ENCODE measurements around the gene ZNF804A.

The ZNF804A gene

DNA sequence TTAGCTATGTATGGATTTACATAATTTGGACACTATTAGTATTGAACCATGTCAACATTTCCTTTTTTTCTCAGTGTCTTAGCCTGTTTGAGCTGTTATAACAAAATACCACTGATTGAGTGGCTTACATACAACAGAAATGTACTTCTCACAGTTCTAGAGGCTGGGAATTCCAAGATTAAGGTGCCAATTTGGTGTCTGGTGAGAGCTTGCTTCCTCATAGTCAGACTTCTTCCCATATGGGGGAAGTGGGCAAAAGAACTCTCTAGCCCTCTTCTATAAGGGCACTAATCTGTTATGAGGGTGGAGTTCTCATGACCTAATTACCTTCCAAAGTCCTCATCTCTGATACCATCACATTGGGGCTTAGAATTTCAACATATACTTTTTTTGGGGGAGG is 12.6 kb downstream of the ZNF804A start:
- no peak for DNase-seq (ENCODE audit: low spot score)

- DNase-seq (ENCODE audit: low spot score): peak; percentile 18
Measured at GRCh38 chr2:184611361-184612085, 13.2 kb downstream of the ZNF804A start.

GRCh38 chr2:184620367-184620766 is 22.0 kb downstream of the ZNF804A start:
- no peak for DNase-seq (ENCODE audit: low spot score)

DNA sequence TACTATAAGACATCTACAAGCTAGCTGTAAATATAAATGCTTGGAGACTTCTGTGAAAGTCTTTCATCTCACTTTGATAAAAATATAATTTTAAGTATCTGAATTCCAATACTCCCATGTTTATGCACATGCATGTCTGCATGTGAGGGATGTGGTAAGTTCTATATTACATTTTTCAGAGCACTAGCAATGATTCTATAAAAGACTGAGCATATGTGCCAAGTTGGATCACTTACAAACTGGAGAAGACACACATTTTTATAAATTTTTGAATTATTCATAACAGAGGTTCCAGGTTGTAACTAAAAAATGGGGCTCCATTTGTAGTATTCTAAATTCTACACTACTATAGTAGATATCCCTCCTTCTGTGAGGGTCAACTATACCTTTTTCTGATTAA is 26.0 kb downstream of the ZNF804A start:
- DNase-seq (ENCODE audit: low spot score): no peak

DNA sequence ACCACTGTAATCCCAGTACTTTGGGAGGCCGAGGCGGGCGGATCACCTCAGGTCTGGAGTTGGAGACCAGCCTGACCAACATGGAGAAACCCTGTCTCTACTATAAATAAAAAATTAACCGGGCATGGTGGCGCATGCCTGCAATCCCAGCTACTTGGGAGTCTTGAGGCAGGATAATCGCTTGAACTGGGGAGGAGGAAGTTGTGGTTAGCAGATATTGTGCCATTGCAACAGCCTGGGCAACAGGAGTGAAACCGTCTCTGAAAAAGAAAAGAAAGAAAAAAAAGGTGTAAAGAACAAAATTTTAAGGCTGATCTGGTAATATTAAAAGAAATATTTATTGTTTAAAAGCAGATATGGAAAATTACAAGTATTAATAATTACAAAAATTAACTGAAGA is 29.7 kb downstream of the ZNF804A start:
- DNase-seq (ENCODE audit: low spot score): no peak

GRCh38 chr2:184633726-184634125 is 35.4 kb downstream of the ZNF804A start:
- no peak for DNase-seq (ENCODE audit: low spot score)

DNA sequence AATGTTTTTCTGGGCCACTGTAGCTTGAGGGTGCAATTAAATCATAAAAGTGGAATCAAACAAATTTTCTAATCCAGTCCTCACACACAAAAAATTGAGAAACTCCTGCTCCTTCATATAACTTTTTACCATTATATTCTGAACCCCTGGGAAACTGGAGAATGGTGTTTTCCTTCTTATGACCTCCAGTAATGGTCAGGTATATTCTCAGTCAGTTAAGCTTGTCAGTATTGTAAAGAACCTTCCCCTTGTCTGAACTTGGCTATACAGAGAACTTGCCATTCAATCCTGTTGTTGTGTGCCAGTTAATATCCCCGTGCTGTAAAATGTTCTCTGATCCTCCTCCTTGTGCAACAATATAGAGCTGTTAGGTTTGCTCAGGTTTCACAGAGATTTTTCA is 39.5 kb downstream of the ZNF804A start:
- no peak for DNase-seq (ENCODE audit: low spot score)

DNA sequence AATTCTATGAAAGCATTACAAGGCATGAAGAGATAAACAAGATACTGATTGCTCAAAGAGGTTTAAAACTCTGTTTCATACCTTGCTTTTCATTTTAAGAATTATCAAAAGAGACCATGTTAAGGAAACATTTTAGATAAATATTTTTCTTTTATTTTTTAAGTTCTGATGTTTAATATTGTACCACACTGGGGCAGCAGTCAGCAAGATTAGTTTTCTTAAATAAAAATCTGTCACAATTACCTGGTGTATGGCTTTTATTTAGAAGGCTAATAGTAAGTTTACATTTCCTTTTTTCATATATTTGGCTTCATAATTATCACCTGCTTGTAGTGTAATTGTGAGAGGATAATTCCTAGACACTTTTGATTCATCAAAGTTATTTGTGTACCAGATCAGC is 46.4 kb downstream of the ZNF804A start:
- no peak for DNase-seq (ENCODE audit: low spot score)

- DNase-seq (ENCODE audit: low spot score): no peak
Measured at GRCh38 chr2:184646177-184646576, 47.8 kb downstream of the ZNF804A start.

- no peak for DNase-seq (ENCODE audit: low spot score)
Measured at GRCh38 chr2:184646593-184646992, 48.3 kb downstream of the ZNF804A start.

DNA sequence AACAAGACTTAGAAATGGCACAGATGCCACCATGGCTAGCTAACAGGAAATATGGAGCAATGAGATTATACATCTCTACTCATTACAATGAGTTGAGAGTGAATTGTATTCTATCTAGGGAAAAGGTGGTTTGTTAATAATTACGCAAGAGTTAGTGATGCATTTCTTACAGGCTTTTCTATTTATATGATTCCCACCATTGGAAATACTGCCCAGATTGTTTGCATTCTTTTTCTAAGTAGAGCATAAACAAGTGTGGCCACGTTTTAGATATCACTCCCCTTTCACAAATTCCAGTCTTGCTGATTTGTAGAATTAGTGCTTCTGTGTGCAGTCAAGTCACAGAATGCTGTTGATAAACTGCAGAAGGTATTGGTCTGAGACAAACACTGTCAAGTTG is 56.6 kb downstream of the ZNF804A start:
- no peak for DNase-seq (ENCODE audit: low spot score)

GRCh38 chr2:184677171-184677570 is 78.8 kb downstream of the ZNF804A start:
- no peak for DNase-seq (ENCODE audit: low spot score)

DNA sequence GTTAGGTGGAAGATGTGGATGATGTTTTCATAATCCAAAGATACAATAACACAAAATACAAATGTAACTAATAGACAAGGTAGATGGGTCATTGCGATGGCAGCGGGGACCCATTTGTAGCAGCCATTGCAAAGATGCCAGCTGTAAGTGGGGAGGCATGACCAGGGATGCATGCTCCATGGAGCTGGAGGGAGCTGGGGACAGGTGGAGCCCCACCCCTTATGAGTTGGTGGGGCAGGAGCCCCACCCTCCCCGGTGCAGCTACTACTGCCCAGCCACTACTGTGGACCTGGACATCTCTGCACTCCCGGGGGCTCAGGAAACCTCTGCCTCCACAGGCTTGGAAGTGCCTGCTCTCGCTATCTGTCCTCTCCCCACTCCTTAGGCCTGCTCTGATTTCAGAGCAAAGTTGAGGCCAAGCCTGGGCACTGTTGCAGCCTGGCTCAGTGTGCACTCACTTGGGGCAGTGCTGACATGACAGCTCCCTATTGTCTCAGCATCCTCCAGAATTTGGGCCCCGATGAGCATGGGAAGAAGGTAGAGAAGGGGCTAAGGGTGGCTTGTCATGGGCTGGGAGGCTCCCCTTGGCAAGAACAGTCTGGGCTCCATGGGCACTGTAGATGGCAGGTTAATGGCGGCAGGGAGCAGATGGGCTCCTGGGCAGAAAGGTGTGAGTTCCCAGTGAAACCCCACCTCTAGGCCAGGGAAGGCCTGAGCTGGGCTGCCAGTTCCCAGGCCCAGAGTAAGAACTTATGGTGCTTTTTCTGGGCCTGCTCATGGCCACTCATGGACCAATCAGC is 81.1 kb downstream of the ZNF804A start:
- DNase-seq (ENCODE audit: low spot score): no peak

- no peak for DNase-seq (ENCODE audit: low spot score)
Measured at GRCh38 chr2:184680825-184681224, 82.5 kb downstream of the ZNF804A start.

GRCh38 chr2:184681642-184682321 is 83.5 kb downstream of the ZNF804A start:
- no peak for DNase-seq (ENCODE audit: low spot score)

- DNase-seq (ENCODE audit: low spot score): no peak
Measured at GRCh38 chr2:184683911-184684310, 85.6 kb downstream of the ZNF804A start.

DNA sequence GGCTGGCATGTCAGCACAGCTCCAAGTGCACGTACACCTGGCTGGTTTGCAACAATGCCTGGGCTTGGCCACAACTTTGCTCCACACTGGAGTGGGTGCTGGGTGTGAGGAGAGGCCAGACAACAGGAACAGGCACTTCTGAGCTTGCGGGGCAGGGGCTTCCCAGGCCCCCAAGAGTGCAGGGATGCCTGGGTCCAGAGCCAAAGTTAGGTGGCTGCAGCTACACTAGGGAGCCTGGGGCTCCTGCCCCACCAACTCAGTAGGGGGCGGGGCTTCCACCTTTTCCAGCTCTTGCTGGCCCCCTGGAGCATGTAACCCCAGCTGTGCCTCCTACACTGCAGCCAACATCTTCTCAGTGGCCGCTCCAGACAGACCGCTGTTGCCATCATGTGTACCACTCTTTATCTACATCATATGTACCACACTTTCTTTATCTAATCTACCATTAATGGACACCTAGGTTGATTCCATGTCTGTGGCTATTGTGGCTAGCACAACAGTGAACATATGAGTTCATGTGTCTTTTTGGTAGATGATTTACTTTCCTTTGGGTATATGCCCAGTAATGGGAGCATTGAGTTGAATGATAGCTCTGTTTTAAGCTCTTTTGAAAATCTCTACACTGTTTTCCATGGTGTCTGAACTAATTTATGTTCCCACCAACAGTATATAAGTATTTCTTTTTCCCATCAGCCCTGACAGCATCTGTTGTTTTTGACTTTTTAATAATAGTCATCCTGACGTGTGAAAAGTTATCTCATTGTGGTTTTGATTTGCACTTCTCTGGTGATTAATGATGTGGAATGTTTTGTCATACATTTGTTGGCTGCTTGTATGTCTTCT is 87.9 kb downstream of the ZNF804A start:
- no peak for DNase-seq (ENCODE audit: low spot score)

DNA sequence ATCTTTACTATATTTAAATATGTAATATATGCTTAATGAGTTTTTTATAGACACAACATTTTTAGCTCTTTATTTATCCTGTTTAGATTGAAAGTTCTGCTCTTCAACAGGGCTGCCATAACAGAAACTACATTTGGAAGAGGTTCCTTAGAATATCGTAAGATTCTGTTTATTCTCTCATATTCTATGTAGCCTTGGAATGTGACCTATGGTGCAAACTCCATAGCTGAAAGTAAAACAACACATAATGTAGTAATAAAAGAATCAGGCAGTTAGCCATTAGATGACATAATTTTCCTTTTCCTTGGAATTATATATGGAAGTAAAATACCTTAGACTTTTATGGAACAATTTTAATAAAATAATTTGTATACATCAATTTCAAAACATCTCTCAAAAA is 91.3 kb downstream of the ZNF804A start:
- DNase-seq (ENCODE audit: low spot score): no peak

DNA sequence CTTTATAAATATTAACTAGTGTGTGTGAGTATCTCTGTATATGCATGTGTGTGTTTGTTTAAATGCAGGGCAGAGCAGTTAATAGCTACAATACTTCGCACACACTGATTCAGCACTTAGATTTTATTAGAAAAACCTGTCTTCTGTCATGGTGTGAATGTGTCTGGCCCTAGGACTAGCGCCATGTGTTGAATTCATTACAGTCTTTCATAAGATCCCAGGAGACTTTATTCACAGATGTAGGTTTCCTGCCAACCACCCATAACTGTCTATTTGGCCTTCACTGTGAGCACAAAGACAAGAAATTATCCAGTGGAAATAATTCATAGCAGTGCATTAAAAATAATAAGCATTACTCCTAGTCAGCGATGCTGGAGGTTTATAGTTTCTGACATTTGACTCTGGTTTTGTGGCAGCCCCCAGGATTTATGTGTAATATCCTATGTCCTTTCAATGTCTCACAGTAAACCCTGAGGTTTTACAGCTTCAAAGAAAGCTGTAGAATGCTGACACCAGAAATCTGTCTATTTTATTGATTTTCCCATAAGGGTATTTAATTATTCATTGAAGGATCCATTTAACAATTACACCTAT is 93.9 kb downstream of the ZNF804A start:
- DNase-seq (ENCODE audit: low spot score): no peak

GRCh38 chr2:184696644-184697043 is 98.3 kb downstream of the ZNF804A start:
- no peak for DNase-seq (ENCODE audit: low spot score)

DNA sequence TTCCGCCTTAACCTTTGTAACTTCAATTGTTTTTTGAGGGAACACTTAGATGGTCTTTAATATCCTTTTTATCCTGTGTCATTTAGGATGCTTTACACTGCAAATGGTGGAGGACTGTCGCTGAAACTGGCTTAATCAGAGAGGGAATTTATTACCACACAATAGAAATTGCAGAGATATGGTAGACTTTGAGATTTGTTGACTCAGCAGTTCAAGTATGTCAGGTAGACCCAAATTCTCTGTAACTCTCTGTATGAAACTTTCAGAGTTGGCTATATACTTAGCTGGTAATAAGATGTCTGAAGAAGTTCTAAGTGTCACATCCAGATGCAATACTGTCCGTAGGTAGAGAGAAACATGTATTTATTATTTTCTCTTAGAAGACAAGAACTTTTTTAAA is 100.1 kb downstream of the ZNF804A start:
- no peak for DNase-seq (ENCODE audit: low spot score)

DNA sequence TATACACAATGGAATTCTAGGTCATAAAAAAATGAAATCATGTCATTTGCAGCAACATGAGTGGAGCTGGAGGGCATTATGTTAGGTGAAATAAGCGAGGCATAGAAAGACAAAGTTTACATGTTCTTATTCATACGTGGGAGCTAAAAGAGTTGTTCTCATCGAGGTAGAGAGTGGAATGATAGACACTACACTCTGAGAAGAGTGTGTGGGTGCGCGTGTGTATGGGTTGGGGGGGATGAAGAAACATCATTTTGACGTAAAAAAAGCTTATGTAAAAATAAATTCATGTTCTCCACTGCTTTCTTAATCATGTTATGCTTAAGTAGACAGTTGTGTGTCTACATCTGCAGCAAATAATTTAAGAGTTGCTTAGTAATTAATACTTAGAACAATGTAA is 123.6 kb downstream of the ZNF804A start:
- DNase-seq (ENCODE audit: low spot score): no peak

Data from GM03348 (cell line).